Upper lobe of left lung (tissue), 4 donors: ENCODE measurements around the gene PRKCZ.

Experiments
- POLR2AphosphoS5 ChIP-seq, 2 donors: sonication (generic); formaldehyde crosslinking; IDR thresholded peaks; one replicate each; pipeline ENCODE4 v1.5.1; 2017; ENCODE audit warnings: antibody characterized with exemption in 2 of 2
- TF ChIP-seq, protein P1 (sequence below), 6 experiments: fragments of 450-650 bp in 4 of 6; fragments of 200-600 bp in 2 of 6; sonication (generic) in 2 of 6; IDR thresholded peaks; one replicate each; pipeline ENCODE4 v1.5.1; 2016 to 2019; ENCODE audit warnings: antibody characterized with exemption in 6 of 6

DNA sequence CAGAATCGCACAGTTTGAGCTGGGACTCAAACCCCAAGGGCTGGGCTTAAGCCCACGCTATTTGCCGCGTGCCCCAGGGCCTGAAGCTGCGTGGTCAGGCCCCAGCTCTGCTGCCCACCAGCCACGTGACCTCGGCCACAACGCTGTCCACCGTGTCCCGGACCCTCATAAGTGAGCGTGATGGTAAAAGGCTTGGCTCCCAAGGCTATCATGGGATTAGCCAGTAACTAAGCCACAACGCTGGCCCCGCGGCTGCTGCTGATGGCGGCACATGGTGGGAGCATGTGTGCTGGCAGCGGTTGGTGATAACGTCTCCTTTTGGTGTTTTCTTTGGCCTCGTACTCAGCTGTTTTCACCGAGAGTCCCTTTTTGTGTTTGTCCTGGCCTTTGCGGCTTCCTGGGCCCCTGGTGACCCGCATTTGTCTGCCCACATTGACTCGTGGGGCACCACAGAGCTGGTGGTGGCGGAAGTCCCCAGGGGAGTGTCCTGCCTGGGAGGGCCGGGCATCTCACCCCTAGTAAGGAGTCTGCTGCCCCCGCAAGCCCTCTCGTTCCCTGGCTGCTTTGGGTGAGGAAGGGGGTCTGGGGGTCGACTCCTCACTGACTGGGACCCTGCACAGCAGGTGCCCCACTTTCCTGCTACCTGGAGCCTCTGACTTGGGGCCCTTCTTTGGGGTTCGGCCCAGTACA, 29.3 kb downstream of the PRKCZ start:
- TF ChIP-seq POLR2AphosphoS5 (IDR thresholded peaks at IDR 0.05) = no peak
- TF ChIP-seq, protein P1, sequence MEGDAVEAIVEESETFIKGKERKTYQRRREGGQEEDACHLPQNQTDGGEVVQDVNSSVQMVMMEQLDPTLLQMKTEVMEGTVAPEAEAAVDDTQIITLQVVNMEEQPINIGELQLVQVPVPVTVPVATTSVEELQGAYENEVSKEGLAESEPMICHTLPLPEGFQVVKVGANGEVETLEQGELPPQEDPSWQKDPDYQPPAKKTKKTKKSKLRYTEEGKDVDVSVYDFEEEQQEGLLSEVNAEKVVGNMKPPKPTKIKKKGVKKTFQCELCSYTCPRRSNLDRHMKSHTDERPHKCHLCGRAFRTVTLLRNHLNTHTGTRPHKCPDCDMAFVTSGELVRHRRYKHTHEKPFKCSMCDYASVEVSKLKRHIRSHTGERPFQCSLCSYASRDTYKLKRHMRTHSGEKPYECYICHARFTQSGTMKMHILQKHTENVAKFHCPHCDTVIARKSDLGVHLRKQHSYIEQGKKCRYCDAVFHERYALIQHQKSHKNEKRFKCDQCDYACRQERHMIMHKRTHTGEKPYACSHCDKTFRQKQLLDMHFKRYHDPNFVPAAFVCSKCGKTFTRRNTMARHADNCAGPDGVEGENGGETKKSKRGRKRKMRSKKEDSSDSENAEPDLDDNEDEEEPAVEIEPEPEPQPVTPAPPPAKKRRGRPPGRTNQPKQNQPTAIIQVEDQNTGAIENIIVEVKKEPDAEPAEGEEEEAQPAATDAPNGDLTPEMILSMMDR (IDR thresholded peaks at IDR 0.05) = no peak
